Suprapubic skin (tissue), 4 donors: ENCODE results near the gene MUC21. TPM values are rescaled to one million over a fixed set of nuclear protein-coding genes. Genes with fewer than 3 reads are reported as not detected.
"Not testable (repeated sequence)": the region's sequence is repeated elsewhere in the genome, so short reads cannot be mapped to it uniquely, and the experiment has no call there.

Experiments
- DNase-seq, 2 donors: peaks; one replicate each; pipeline ENCODE4 v3.0.0-alpha.2; 2019; ENCODE audit warnings: low spot score in 2 of 2
- H3K27ac ChIP-seq: fragments of 200-600 bp; sonication (generic); one replicate; pipeline ENCODE4 v1.5.1; 2019
- H3K27me3 ChIP-seq: fragments of 200-600 bp; sonication (generic); one replicate; pipeline ENCODE4 v1.5.1; 2019
- H3K36me3 ChIP-seq: fragments of 200-600 bp; sonication (generic); one replicate; pipeline ENCODE4 v1.5.1; 2019
- H3K4me1 ChIP-seq: fragments of 200-600 bp; sonication (generic); one replicate; pipeline ENCODE4 v1.5.1; 2019
- H3K4me3 ChIP-seq: fragments of 200-600 bp; sonication (generic); one replicate; pipeline ENCODE4 v1.5.1; 2019; ENCODE audit warnings: mild to moderate bottlenecking
- H3K9me3 ChIP-seq: fragments of 200-600 bp; sonication (generic); one replicate; pipeline ENCODE4 v1.5.1; 2019
- EP300 ChIP-seq: sonication (generic); formaldehyde crosslinking; IDR thresholded peaks from one replicate; pipeline ENCODE4 v1.6.1; 2017; ENCODE audit warnings: antibody characterized with exemption
- POLR2A ChIP-seq, 2 donors: fragments of 450-650 bp; IDR thresholded peaks; one replicate each; pipeline ENCODE4 v1.6.1; 2017; ENCODE audit warnings: antibody characterized with exemption in 2 of 2, mild to moderate bottlenecking in 2 of 2, moderate library complexity in 2 of 2
- POLR2AphosphoS5 ChIP-seq, 3 donors: sonication (generic); formaldehyde crosslinking; IDR thresholded peaks; one replicate each; pipeline ENCODE4 v1.6.1; 2017; ENCODE audit warnings: antibody characterized with exemption in 3 of 3
- WGBS: methylation state at CpG from one replicate; pipeline ENCODE4 v1.1.5; 2018; 5-methylcytosine and 5-hydroxymethylcytosine counted together
- total RNA-seq, 4 donors: library from RNA; depleted of rRNA; stranded (reverse); fragments of >200 nt; gene quantifications; one replicate each; pipeline ENCODE4 v1.1.0, GENCODE V29; 2016
- TF ChIP-seq, protein P1 (sequence below), 2 donors: fragments of 200-600 bp in 1 of 2; fragments of 450-650 bp in 1 of 2; sonication (generic) in 1 of 2; IDR thresholded peaks; one replicate each; pipeline ENCODE4 v1.5.1; 2016 to 2019; ENCODE audit warnings: antibody characterized with exemption in 2 of 2, mild to moderate bottlenecking in 1 of 2, moderate library complexity in 1 of 2

MUC21 gene
- total RNA-seq, 4 donors from 2014 or later: 0.38 TPM; not detected in 3

DNA sequence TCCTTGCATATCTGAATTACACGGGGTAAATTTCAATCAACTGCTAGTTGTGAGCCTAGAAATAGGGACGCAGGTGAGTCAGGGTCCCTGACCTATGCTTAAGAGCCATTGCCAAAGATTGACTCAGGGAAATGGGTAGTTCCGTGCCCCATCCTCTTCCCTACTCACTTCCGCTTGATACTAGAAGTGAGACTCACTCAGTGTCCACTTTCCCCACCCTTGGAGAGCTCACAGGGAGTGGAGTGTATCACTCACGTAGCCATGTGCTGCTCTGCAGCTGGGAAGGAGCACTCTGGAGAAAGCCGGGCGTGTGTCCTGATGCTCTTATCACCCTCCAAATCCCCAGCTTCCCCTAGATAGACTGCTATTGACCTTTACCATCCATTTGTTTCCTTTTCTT is 26.2 kb downstream of the MUC21 start:
- no peaks in the 10 kb centered on the region for H3K4me1 ChIP-seq
- TF ChIP-seq POLR2AphosphoS5 (IDR thresholded peaks at IDR 0.05) (no peak), POLR2A (IDR thresholded peaks at IDR 0.05) (no peak), EP300 (no peak)
- TF ChIP-seq, protein P1, sequence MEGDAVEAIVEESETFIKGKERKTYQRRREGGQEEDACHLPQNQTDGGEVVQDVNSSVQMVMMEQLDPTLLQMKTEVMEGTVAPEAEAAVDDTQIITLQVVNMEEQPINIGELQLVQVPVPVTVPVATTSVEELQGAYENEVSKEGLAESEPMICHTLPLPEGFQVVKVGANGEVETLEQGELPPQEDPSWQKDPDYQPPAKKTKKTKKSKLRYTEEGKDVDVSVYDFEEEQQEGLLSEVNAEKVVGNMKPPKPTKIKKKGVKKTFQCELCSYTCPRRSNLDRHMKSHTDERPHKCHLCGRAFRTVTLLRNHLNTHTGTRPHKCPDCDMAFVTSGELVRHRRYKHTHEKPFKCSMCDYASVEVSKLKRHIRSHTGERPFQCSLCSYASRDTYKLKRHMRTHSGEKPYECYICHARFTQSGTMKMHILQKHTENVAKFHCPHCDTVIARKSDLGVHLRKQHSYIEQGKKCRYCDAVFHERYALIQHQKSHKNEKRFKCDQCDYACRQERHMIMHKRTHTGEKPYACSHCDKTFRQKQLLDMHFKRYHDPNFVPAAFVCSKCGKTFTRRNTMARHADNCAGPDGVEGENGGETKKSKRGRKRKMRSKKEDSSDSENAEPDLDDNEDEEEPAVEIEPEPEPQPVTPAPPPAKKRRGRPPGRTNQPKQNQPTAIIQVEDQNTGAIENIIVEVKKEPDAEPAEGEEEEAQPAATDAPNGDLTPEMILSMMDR (IDR thresholded peaks at IDR 0.05): no peak
- no peaks in the 10 kb centered on the region for H3K36me3 ChIP-seq
- no peak overlapping the region for H3K27ac ChIP-seq
- DNase-seq: no peak
- WGBS: 74% methylated on average over 7 of the region's 7 CpGs
- peaks cover 1% of the 10 kb centered on the region for H3K27me3 ChIP-seq
- H3K9me3 ChIP-seq: no peaks in the 10 kb centered on the region
- H3K4me3 ChIP-seq: no peak overlapping the region

DNA sequence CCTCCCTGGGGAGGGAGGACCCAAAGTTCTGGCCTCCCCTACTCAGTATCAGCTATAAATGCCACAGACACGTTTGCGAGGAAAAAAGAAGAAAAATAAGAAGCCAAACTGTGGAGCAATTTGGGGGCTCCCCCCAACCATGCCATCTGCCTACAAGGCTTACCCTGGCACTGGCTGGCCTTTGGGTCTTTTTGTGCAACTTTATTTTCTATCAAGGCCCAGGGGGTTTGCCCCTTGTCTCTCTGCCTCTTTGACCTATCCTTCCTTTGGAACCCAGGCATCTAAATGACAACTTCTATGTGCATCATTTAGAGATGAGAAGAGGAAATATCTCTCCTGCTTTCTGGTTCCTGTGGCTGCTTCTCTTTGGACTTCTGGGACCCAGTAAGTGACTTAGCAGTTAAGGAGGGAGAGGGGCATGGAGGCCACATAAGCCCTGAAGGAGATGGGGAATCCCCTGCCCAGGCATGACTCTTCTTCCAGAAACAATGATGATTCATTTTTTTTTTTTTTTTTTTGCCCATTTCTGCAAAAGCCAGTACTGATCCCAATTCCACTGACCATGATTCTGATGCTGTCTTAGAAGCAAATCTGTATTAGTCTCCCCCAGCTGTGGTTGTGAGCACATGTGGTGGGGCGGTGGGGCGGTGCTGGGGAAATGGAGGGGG is 27.0 kb downstream of the MUC21 start, which contains the start of gene MUC22:
Gene MUC22 (plus strand): TSS at position 82 of the 668 bp plus-strand sequence. CDS start 233 bp downstream, at position 315.
- 75% methylated on average over 4 of the region's 4 CpGs for WGBS
- Histone ChIP-seq H3K4me3 (no peak within 1 kb of the TSS), H3K4me1 (no peaks in the 10 kb centered on the region), H3K27ac (no peak within 1 kb of the TSS), H3K36me3 (no peaks in the 10 kb centered on the region), H3K9me3 (no peaks in the 10 kb centered on the region), H3K27me3 (peaks cover 3% of the 10 kb centered on the region)
- peak in 1 of 2 donors; percentile 21 for DNase-seq
- TF ChIP-seq, protein P1 (IDR thresholded peaks at IDR 0.05): no peak
- TF ChIP-seq EP300 (no peak), POLR2A (IDR thresholded peaks at IDR 0.05) (no peak), POLR2AphosphoS5 (IDR thresholded peaks at IDR 0.05) (no peak)

- Histone ChIP-seq H3K27me3 (peaks cover 3% of the 10 kb centered on the region), H3K4me1 (no peaks in the 10 kb centered on the region), H3K9me3 (no peaks in the 10 kb centered on the region), H3K4me3 (no peak overlapping the region), H3K36me3 (no peaks in the 10 kb centered on the region), H3K27ac (no peak overlapping the region)
- WGBS: 84% methylated on average over 6 of the region's 6 CpGs
- TF ChIP-seq EP300: no peak
- no peak for TF ChIP-seq POLR2A (IDR thresholded peaks at IDR 0.05)
- no peak for TF ChIP-seq POLR2AphosphoS5 (IDR thresholded peaks at IDR 0.05)
- TF ChIP-seq, protein P1 (IDR thresholded peaks at IDR 0.05): no peak
- peak in 1 of 2 donors; percentile 3 for DNase-seq
Measured at GRCh38 chr6:31011153-31011552, 27.6 kb downstream of the MUC21 start.

DNA sequence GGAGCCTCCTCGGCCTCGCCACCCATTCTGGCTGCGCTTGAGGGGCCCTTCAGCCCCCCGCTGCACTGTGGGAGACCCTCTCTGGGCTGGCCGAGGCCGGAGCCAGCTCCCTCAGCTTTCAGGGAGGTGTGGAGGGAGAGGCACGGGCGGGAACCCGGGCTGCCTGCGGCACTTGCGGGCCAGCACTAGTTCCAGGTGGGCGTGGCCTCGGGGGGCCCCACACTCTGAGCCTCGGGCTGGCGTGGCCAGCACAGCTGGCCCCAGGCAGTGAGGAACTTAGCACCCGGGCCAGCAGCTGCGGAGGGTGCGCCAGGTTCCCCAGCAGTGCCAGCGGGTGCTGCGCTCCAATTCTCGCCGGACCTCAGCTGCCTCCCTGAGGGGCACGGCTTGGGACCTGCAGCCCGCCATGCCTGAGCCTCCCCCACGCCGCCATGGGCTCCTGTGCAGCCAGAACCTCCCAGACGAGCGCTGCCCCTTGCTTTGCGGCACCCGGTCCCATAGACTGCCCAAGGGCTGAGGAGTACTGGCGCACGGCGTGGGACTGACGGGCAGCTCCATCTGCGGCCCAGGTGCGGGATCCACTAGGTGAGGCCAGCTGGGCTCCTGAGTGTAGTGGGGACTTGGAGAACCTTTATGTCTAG is 33.3 kb downstream of the MUC21 start:
- Histone ChIP-seq H3K4me1 (no peaks in the 10 kb centered on the region), H3K9me3 (no peaks in the 10 kb centered on the region), H3K36me3 (no peaks in the 10 kb centered on the region), H3K4me3 (no peak overlapping the region), H3K27me3 (peaks cover 3% of the 10 kb centered on the region), H3K27ac (no peak overlapping the region)
- TF ChIP-seq POLR2A (IDR thresholded peaks at IDR 0.05) (no peak), EP300 (no peak), POLR2AphosphoS5 (IDR thresholded peaks at IDR 0.05) (no peak)
- TF ChIP-seq, protein P1 (IDR thresholded peaks at IDR 0.05): no peak
- WGBS: 90% methylated on average over 3 of the region's 36 CpGs
- DNase-seq: no peak

DNA sequence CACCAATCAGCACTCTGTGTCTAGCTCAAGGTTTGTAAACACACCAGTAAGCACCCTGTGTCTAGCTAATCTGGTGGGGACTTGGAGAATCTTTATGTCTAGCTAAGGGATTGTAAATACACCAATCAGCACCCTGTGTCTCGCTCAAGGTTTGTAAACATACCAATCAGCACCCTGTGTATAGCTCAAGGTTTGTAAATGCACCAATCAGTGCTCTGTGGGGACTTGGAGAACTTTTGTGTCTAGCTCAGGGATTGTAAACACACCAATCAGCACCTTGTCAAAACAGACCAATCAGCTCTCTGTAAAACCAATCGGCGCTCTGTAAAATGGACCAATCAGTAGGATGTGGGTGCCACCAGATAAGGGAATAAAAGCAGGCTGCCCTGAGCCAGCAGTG is 33.9 kb downstream of the MUC21 start:
- 100% methylated on average over 3 of the region's 3 CpGs for WGBS
- H3K4me3 ChIP-seq, DNase-seq, H3K27ac ChIP-seq, H3K27me3 ChIP-seq, H3K36me3 ChIP-seq, H3K4me1 ChIP-seq, H3K9me3 ChIP-seq: not testable (repeated sequence)
